ENCODE data around the gene MACROD2.

DNA sequence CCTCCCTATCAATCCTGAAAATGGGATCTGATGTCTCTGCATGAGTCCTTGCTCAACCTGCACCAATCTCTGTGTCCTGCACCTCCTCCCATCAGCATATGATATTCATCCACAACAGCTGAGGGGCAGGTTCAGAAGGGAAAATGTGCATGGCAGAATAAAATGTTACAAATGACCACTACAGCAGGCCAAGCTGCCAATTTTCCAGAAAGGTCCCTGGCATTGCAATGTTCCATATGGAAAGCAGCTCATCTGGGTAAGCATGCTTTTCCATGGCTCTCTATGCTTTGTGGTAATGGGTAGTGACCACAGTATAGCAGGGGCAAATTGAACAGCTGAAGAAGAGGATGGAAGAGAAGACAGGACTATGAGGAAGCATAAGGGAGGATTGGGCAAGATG, 1183.3 kb downstream of the MACROD2 start:
- TF ChIP-seq EP300 (IDR thresholded peaks at IDR 0.05) = no peak
- no peak for TF ChIP-seq CTCF (IDR thresholded peaks at IDR 0.05)

Data from ovary (tissue), 3 donors.